GM21515 (cell line): ENCODE measurements around the gene HIPK3.
"Not testable (repeated sequence)": the region's sequence is repeated elsewhere in the genome, so short reads cannot be mapped to it uniquely, and the experiment has no call there.

Experiments
- ATAC-seq: cut with Tn5 transposase; IDR thresholded peaks from one replicate; pipeline ENCODE4 v1.9.1; 2021; ENCODE audit not compliant: unreplicated experiment

Gene HIPK3

DNA sequence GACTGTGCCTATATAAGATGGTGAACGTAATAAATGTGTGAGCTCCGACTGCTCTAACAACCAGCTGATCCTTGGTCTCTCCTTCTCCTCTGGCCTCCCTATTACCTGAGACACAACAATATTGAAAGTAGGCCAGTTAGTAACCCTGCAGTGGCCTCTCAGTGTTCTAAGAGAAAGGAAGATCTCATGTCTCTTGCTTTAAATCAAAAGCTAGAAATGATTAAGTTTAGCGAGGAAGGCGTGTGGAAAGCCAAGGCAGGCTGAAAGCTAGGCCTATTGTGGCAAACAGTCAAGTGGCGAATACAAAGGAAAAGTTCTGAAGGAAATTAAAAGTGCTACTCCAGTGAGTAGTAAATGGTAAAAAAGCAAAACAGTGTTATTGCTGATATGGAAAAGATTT is 39.5 kb downstream of the HIPK3 start:
- no peak for ATAC-seq

DNA sequence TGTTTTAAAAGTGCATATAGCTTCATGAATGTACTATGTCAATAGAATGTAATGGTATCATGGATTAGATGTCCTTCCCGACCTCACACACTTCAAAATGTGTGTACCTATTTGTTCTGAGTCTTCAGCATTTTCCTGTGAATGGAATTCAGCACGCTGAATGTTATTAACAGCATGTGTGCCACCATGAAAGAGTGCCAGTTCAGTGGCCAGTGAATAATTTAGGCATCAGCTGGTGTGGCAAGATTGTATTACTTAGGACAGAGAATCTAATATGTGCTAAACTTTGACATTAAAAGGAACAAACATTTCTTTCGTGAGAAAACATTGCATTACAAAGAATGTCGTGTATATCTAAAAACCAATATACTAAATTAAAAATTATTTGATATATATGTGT is 46.4 kb downstream of the HIPK3 start:
- no peak for ATAC-seq

DNA sequence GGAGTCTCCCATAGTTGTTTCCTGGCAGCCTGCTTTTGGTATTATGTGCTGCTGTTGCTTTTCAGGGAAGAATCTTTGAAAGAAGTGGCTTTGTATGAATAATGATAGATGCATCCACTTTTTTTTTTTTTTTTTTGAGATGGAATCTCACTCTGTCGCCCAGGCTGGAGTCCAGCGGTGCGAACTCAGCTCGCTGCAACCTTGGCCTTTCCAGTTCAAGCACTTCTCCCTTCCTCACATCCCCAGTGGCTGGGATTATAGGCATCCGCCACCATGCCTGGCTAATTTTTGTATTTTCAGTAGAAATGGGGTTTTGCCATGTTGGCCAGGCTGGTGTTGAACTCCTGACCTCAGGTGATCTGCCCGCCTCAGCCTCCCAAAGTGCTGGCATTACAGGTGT is 49.6 kb downstream of the HIPK3 start:
- ATAC-seq: not testable (repeated sequence)

- ATAC-seq: no peak
Measured at GRCh38 chr11:33307984-33308383, 50.8 kb downstream of the HIPK3 start.

- no peak for ATAC-seq
Measured at GRCh38 chr11:33309118-33309517, 51.9 kb downstream of the HIPK3 start.

DNA sequence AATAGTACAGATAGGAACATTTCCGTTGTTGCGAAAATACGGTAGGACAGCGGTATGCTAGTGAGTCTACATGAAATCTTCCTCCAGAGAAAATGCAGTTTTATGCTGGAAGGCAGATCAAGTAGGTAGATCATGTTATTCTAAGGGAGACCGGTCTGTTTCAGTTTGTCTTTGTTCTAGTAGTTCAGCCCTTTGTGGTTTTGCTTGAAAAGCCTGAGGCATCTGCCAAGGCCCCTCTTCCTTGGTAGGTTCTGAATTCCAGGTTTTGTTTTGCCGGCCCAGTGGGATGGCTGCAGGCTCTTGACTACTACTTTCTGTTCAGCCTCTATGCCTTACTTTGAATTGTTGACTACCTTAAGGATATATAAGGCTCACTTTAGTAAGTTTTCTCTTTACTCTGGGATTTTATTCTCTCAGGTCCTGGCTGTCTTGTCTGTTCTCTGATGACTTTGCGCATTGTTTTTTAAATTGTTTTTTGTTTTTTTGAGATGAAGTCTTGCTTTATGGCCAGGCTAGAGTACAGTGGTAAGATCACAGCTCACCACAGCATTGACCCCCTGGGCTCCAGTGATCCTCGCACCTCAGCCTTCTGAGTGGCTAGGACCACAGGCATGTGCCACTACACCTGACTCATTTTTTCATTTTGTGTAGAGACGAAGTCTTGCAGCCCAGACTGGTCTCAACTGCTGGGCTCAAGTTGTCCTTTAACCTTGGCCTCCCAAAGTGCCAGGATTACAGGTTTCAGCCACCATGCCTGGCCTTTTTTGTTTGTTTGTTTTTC is 53.7 kb downstream of the HIPK3 start:
- ATAC-seq: no peak

GRCh38 chr11:33311680-33312079 is 54.5 kb downstream of the HIPK3 start:
- ATAC-seq: no peak

GRCh38 chr11:33315822-33316221 is 58.6 kb downstream of the HIPK3 start:
- ATAC-seq: no peak

DNA sequence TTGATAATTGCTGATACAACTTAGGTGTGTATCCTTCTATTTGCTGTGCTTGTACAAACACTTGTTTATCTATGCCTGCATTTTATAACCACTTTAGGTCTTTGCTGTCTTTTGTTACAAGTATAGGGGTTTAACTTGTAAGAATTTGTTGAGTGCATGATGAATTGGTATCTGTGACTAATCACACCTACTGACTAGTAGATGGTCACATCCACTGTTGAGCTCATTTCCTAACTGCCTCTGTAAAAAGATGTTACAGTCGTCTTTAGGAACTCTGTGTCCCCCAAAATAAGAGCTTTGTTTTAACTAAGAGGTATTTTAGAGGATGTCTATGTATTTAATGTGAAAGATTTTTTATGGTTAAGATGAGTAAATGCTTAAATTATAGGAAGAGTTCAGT is 60.5 kb downstream of the HIPK3 start:
- no peak for ATAC-seq

DNA sequence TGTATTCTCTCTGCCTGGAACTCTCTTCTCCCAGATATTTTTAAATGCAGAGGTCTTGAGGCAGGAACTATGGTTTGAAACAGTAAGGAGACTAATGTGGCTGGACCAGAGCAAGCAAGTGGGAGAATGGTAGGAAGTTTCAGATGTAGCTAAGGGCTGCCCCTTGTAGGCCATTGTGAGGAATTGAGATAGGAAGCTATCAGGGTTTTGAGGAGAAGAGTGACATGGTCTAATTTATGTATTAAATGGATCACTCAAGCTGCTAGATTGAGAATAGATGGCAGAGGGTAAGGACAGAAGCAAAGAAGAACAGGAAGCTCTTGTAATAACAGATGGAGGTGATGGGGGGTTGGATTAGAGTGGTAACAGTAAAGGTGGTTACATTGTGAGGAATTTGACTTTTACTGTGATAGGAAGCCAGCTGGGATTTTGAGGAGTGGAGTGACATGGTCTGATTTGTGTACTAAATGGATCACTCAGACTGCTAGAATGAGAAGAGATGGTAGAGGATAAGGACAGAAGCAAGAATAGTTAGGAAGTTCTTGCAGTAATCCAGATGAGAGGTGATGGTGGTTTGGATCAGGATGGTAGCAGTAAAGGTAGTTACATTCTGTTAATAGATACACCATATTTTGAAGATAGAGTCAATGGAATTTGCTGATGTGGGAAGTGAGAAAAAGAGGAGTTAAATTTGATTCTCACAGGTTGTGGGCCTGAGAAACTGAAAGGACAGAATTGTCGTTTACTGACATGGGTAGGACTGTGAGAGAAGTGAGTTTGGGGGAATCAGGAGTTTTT is 63.0 kb downstream of the HIPK3 start:
- ATAC-seq: no peak

DNA sequence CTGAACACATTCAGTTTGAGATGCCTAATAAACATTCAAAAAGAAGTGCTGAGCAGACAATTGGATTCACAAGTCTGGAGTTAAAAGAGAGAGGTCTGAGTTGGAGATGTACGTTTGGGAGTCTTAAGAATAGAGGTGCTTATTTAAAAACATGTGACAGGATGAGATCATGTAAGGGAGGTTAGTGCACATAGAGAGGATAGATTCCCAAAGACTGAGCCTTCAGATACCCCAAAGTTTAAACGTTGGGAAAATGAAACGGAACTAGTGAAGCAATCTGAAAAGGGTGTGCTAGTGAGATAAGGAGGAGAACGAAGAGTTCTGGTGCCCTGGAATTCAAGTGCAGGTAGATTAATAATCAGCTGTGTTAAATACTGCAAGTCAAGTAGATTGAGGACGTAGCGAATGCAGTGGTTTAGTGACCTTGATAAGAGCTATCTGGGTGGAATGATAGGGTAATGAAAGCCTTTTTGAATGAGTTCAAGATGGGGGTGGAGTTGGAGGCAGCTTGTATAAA is 63.7 kb downstream of the HIPK3 start:
- no peak for ATAC-seq

- ATAC-seq: no peak
Measured at GRCh38 chr11:33321422-33321821, 64.2 kb downstream of the HIPK3 start.

- no peak for ATAC-seq
Measured at GRCh38 chr11:33323421-33323820, 66.2 kb downstream of the HIPK3 start.

GRCh38 chr11:33324302-33324985 is 67.3 kb downstream of the HIPK3 start:
- no peak for ATAC-seq

- no peak for ATAC-seq
Measured at GRCh38 chr11:33325451-33325850, 68.3 kb downstream of the HIPK3 start.

GRCh38 chr11:33329705-33330329 is 72.6 kb downstream of the HIPK3 start:
- peak; percentile 63 for ATAC-seq

DNA sequence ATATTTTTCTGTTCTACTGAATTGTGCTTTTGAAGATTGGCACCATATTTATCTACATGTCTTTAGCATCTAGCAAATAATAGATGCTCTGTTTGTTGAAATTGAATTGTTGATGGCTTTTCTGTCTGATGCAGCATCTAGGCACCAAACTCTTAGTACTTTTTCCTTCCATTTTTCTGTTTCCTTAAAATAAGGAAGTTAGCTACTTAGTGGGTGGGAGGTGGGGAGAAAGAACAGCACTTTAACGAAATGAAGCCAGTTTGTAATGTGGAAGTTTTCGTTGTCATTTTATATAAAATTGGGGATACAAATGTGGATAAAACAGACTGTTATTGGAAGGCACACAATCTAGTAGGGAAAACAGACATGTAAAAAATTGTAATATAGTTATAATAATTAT is 76.6 kb downstream of the HIPK3 start:
- ATAC-seq: no peak

DNA sequence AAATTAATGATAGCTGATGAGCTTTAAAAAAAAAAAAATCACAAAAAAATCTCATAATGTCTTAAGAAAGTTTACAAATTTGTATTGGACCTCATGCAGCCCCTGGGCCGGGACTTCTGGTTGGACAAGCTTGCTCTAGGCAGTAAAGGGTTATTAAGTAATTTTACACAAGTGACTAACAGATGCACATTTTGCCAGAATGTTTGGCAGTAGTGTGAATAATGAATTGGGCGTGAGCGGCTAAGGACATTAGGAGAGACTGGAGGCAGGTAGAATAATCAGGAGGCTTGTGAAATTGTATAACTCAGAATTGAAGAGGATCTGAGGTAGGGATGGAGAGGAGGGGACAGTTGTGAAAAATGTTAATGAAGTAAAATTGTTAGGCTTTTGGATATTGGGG is 77.4 kb downstream of the HIPK3 start:
- no peak for ATAC-seq

DNA sequence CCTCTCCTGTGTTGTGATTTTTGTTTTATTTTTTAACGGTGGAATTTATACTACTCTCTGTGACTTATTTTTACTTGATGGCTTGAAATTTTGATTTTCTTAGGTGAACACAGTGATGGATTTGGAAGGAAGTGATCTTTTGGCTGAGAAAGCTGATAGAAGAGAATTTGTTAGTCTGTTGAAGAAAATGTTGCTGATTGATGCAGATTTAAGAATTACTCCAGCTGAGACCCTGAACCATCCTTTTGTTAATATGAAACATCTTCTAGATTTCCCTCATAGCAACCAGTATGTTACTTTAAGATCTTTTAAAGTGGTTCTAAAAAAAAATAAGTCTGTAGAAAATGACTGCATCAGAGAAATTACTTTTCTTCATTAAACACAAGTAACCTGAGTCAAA is 82.1 kb downstream of the HIPK3 start:
- no peak for ATAC-seq

- ATAC-seq: no peak
Measured at GRCh38 chr11:33344611-33345010, 87.4 kb downstream of the HIPK3 start.

GRCh38 chr11:33347490-33348125 is 90.4 kb downstream of the HIPK3 start:
- ATAC-seq: peak; percentile 84
